Type B pancreatic cell (in vitro differentiated cells): ENCODE measurements around the gene NAB2. TPM values are rescaled to one million over a fixed set of nuclear protein-coding genes. Genes with fewer than 3 reads are reported as not detected.
A peak's percentile ranks its signal among the peaks of the same experiment; 100 is the strongest.
"Not testable (repeated sequence)": the region's sequence is repeated elsewhere in the genome, so short reads cannot be mapped to it uniquely, and the experiment has no call there.

Source experiments
- DNase-seq: peaks from one replicate; pipeline ENCODE4 v3.0.0; 2021; ENCODE audit warnings: mixed read lengths; ENCODE audit not compliant: unreplicated experiment; ENCODE audit errors: extremely low spot score
- H3K27ac Mint-ChIP-seq: 2 replicates; pipeline ENCODE4 v1.8.0; 2021; ENCODE audit warnings: mild to moderate bottlenecking, mixed read lengths
- H3K27me3 Mint-ChIP-seq: 2 replicates; pipeline ENCODE4 v1.8.0; 2021; ENCODE audit warnings: mixed read lengths
- H3K36me3 Mint-ChIP-seq: 2 replicates; pipeline ENCODE4 v1.8.0; 2021; ENCODE audit warnings: mixed read lengths
- H3K4me1 Mint-ChIP-seq: one replicate; pipeline ENCODE4 v1.8.0; 2021; ENCODE audit warnings: mixed read lengths; ENCODE audit not compliant: unreplicated experiment
- H3K4me3 Mint-ChIP-seq: 2 replicates; pipeline ENCODE4 v1.8.0; 2021; ENCODE audit warnings: mild to moderate bottlenecking, mixed read lengths
- H3K9me3 Mint-ChIP-seq: 2 replicates; pipeline ENCODE4 v1.8.0; 2021; ENCODE audit warnings: mixed read lengths
- total RNA-seq: library from RNA; stranded (reverse); gene quantifications from 2 replicates; pipeline ENCODE4 v1.2.1, GENCODE V29; 2021; ENCODE audit warnings: low replicate concordance
- TF ChIP-seq, protein P1 (sequence below): fragments of 200-600 bp; sonication (generic); conservative IDR thresholded peaks from 2 replicates; pipeline ENCODE4 v1.5.0; 2021; ENCODE audit warnings: antibody characterized with exemption, mild to moderate bottlenecking

Gene NAB2
- total RNA-seq, 1 donor from 2014 or later = 48.3 TPM

DNA sequence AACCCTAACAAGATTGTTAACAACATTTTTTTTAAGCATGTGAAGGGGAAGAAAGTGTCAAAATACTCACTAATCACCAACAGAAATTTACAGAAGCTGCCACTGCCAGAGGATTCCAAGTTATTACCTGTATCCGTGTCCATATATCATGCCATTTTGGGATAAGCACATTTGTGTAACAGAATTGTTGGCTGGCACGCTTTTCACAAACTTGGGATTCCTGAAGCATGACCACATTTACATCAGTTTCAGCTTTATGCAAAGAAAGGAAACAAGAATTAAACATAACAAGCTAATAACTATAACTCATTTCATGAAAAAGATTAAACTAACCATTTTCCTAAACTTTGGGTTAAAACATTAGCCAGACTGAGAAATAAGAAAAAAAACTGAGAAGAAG, 16.3 kb upstream of the NAB2 start:
- H3K4me1 Mint-ChIP-seq = peaks cover 6% of the 10 kb centered on the region
- H3K27ac Mint-ChIP-seq = peak overlapping the region; percentile 30
- TF ChIP-seq, protein P1, sequence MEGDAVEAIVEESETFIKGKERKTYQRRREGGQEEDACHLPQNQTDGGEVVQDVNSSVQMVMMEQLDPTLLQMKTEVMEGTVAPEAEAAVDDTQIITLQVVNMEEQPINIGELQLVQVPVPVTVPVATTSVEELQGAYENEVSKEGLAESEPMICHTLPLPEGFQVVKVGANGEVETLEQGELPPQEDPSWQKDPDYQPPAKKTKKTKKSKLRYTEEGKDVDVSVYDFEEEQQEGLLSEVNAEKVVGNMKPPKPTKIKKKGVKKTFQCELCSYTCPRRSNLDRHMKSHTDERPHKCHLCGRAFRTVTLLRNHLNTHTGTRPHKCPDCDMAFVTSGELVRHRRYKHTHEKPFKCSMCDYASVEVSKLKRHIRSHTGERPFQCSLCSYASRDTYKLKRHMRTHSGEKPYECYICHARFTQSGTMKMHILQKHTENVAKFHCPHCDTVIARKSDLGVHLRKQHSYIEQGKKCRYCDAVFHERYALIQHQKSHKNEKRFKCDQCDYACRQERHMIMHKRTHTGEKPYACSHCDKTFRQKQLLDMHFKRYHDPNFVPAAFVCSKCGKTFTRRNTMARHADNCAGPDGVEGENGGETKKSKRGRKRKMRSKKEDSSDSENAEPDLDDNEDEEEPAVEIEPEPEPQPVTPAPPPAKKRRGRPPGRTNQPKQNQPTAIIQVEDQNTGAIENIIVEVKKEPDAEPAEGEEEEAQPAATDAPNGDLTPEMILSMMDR = no peak
- H3K27me3 Mint-ChIP-seq = no peaks in the 10 kb centered on the region
- DNase-seq = no peak
- peaks cover 18% of the 10 kb centered on the region for H3K36me3 Mint-ChIP-seq
- H3K4me3 Mint-ChIP-seq = no peak overlapping the region
- no peaks in the 10 kb centered on the region for H3K9me3 Mint-ChIP-seq

DNA sequence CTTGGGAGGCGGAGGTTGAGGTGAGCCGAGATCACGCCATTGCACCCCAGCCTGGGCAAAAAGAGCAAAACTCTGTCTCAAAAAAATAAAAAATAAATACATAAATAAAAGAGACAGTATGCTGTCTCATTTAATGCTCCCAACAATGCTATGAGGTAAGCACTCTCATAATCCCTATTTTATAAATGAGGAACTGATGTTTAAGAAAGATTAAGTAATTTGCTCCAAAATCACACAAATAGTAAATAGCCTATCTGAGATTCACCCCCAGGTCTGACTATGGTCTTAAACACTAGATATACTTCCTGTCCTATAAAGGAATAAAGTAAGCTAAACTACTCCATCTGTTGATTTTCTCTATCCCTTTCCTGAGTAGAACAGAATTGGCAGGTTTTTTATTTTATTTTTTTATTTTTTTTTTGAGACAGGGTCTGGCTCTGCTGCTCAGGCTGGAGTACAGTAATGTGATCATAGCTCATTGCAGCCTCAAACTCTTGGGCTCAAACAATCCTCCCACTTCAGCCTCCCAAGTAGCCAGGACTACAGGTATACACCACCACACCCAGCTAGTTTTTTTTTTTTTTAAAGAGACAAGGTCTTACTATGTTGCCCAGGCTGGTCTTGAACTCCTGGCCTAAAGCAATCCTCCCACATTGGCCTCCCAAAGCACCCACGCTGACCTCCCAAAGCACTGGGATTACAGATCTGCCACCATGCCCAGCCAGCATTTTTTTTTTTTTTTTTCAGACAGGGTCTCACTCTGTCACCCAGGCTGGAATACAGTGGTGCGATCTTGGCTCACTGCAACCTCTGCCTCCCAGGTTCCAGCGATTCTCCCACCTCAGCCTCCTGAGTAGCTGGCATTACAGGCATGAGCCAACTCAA, 15.1 kb upstream of the NAB2 start:
- H3K27me3 Mint-ChIP-seq, H3K9me3 Mint-ChIP-seq, H3K4me3 Mint-ChIP-seq, H3K27ac Mint-ChIP-seq, DNase-seq: not testable (repeated sequence)
- Mint-ChIP-seq H3K36me3 (peaks cover 18% of the 10 kb centered on the region), H3K4me1 (peaks cover 10% of the 10 kb centered on the region)

DNA sequence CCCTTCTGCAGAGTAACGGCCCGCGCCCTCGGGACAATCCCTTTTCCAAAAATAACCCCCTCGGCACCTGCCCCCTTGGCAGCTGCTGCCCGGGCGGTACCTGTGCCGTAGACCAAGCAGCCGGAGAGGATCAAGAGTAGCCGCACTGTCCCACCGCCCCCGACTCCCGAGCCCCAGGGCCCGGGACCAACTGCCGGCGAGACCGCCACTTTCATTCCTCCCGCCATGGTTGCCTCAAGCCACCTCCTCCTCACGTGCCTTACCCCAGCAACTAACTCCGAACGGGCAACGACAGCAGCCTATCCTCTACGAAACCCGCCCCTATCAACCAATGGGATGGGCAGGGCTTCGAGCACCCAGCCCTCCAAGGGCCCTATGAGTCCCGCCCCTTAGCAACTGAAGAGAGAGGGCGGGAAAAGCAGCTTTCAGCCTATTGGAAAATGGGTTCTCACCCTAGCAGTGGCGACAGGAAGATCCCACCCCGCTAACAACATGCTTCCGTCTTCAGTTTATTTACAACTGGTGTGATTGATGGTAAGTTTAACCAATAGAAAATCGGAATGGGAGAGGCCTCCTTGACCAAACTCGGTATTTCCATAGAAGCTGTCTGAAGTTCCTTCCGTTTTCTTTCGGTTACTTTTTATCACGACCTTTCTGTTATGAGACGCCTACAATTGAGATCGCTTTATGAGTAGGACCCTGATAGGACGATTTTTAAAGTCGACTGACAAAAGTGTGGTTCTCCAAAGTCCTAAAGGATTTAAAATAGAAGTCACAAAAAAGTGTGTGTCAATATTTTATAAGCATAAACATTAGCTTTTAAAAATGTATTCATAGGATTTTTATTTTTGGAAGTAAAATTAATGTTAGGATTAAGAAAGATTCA, 10.2 kb upstream of the NAB2 start, which contains the start of gene NEMP1:
Gene NEMP1 (minus strand): TSS at position 273 of the 886 bp plus-strand sequence. CDS start 46 bp downstream, at position 227.
- Mint-ChIP-seq H3K9me3 (no peaks in the 10 kb centered on the region), H3K27ac (peak within 1 kb of the TSS; percentile 97), H3K36me3 (no peaks in the 10 kb centered on the region), H3K27me3 (no peaks in the 10 kb centered on the region), H3K4me3 (peak within 1 kb of the TSS; percentile 95), H3K4me1 (peaks cover 8% of the 10 kb centered on the region)
- peak; percentile 93 for DNase-seq
- TF ChIP-seq, protein P1 = no peak

DNA sequence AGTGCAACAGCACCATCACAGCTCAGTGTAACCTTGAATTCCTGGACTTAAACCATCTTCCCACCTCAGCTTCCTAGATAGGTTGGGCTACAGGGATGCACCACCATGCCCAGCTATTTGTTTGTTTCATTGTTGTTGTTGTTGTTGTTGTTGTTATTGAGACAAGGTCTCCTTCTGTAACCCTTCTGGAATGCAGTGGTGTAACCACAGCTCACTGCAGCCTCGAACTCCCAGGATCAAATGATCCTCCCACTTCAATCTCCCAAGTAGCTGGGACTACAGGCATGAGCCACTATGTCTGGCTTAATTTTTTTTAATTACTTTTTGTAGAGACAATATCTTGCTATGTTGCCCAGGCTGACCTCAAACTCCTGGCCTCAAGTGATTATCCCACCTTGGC, 9.1 kb upstream of the NAB2 start:
- H3K4me1 Mint-ChIP-seq = peaks cover 8% of the 10 kb centered on the region
- H3K27me3 Mint-ChIP-seq = no peaks in the 10 kb centered on the region
- no peaks in the 10 kb centered on the region for H3K9me3 Mint-ChIP-seq
- TF ChIP-seq, protein P1 = no peak
- H3K36me3 Mint-ChIP-seq = no peaks in the 10 kb centered on the region
- no peak for DNase-seq
- no peak overlapping the region for H3K4me3 Mint-ChIP-seq
- no peak overlapping the region for H3K27ac Mint-ChIP-seq

DNA sequence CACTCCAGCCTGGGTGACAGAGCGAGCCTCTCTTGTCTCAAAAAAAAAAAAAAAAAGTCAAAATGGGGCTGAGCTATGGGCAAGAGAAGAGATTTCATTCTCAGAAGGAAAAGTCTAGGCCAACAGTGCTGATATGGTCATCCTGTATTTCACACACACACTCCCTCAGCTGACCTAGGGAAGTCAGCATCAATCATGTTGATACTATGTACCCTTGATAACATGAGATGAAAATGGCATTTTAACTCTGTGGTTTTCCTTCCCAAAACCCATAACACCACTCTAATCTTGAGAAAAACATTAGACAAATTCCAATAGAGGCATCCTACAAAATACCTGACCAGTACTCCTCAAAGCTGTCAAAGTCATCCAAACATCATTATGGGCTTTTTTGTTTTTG, 8.1 kb upstream of the NAB2 start:
- H3K4me1 Mint-ChIP-seq = peaks cover 18% of the 10 kb centered on the region

More for the DNA sequence above, 8.1 kb upstream of the NAB2 start:
- DNase-seq = no peak
- TF ChIP-seq, protein P1 = no peak
- peak overlapping the region; percentile 58 for H3K27ac Mint-ChIP-seq
- no peaks in the 10 kb centered on the region for H3K27me3 Mint-ChIP-seq
- H3K36me3 Mint-ChIP-seq = no peaks in the 10 kb centered on the region
- no peaks in the 10 kb centered on the region for H3K9me3 Mint-ChIP-seq
- H3K4me3 Mint-ChIP-seq = no peak overlapping the region
